H9 (cell line): Measurements from ENCODE around the gene KRT8. TPM values are rescaled to one million over a fixed set of nuclear protein-coding genes. Genes with fewer than 3 reads are reported as not detected.

Experiments
- DNase-seq: peaks from one replicate; pipeline ENCODE4 v3.0.0-alpha.2; 2017
- H2AFZ ChIP-seq: one replicate; pipeline ENCODE4 v1.6.1; 2013; ENCODE audit warnings: mild to moderate bottlenecking, low read length, control low read depth, moderate library complexity
- H2AK5ac ChIP-seq: 2 replicates; pipeline ENCODE4 v1.6.1; 2013; ENCODE audit warnings: low read length, control low read depth, mixed read lengths; ENCODE audit not compliant: insufficient read length
- H2BK120ac ChIP-seq: one replicate; pipeline ENCODE4 v1.6.1; 2013; ENCODE audit warnings: low read depth, mild to moderate bottlenecking, low read length, control low read depth, inconsistent platforms; ENCODE audit not compliant: poor library complexity, severe bottlenecking
- H2BK12ac ChIP-seq: 2 replicates; pipeline ENCODE4 v1.6.1; 2013; ENCODE audit warnings: low read length, control low read depth, mixed read lengths, low read depth; ENCODE audit not compliant: insufficient read length
- H2BK15ac ChIP-seq: 2 replicates; pipeline ENCODE4 v1.6.1; 2013; ENCODE audit warnings: low read depth, low read length, control low read depth
- H2BK20ac ChIP-seq: one replicate; pipeline ENCODE4 v1.6.1; 2013; ENCODE audit warnings: low read depth, mild to moderate bottlenecking, low read length, control low read depth, inconsistent platforms; ENCODE audit not compliant: poor library complexity, severe bottlenecking
- H2BK5ac ChIP-seq: 2 replicates; pipeline ENCODE4 v1.6.1; 2013; ENCODE audit warnings: low read length, control low read depth, mixed read lengths; ENCODE audit not compliant: insufficient read length
- H3K14ac ChIP-seq: 2 replicates; pipeline ENCODE4 v1.6.1; 2013; ENCODE audit warnings: low read length, control low read depth; ENCODE audit not compliant: insufficient read depth
- H3K18ac ChIP-seq: 2 replicates; pipeline ENCODE4 v1.6.1; 2013; ENCODE audit warnings: low read depth, mild to moderate bottlenecking, mixed read lengths, low read length, control low read depth; ENCODE audit not compliant: insufficient read length
- H3K23ac ChIP-seq: 2 replicates; pipeline ENCODE4 v1.6.1; 2013; ENCODE audit warnings: low read length, control low read depth, mixed read lengths, low read depth; ENCODE audit not compliant: insufficient read length
- H3K23me2 ChIP-seq: 2 replicates; pipeline ENCODE4 v1.6.1; 2013; ENCODE audit warnings: low read depth, mild to moderate bottlenecking, mixed read lengths, low read length, control low read depth; ENCODE audit not compliant: insufficient read length, poor library complexity, severe bottlenecking
- H3K27ac ChIP-seq: 2 replicates; pipeline ENCODE4 v1.5.1; 2013; ENCODE audit warnings: low read length, control low read depth, mixed read lengths, low read depth; ENCODE audit not compliant: insufficient read length
- H3K27me3 ChIP-seq: 2 replicates; pipeline ENCODE4 v1.6.1; 2013; ENCODE audit warnings: low read length, control low read depth, inconsistent platforms; ENCODE audit not compliant: insufficient read depth
- H3K4ac ChIP-seq: 2 replicates; pipeline ENCODE4 v1.6.1; 2013; ENCODE audit warnings: low read depth, mild to moderate bottlenecking, control low read depth, inconsistent platforms, low read length, moderate library complexity
- H3K4me1 ChIP-seq: 2 replicates; pipeline ENCODE4 v1.6.1; 2013; ENCODE audit warnings: low read length, control low read depth, inconsistent platforms; ENCODE audit not compliant: insufficient read depth
- H3K4me2 ChIP-seq: 2 replicates; pipeline ENCODE4 v1.6.1; 2013; ENCODE audit warnings: low read length, control low read depth, mixed read lengths; ENCODE audit not compliant: insufficient read length, insufficient read depth
- H3K56ac ChIP-seq: 2 replicates; pipeline ENCODE4 v1.6.1; 2013; ENCODE audit warnings: low read depth, mild to moderate bottlenecking, mixed read lengths, low read length, control low read depth; ENCODE audit not compliant: insufficient read length
- H3K79me1 ChIP-seq: 2 replicates; pipeline ENCODE4 v1.6.1; 2013; ENCODE audit warnings: low read depth, mild to moderate bottlenecking, moderate library complexity, low read length, control low read depth, inconsistent platforms; ENCODE audit not compliant: insufficient read depth, poor library complexity, severe bottlenecking
- H3K79me2 ChIP-seq: 2 replicates; pipeline ENCODE4 v1.6.1; 2013; ENCODE audit warnings: low read length, control low read depth, inconsistent platforms; ENCODE audit not compliant: insufficient read depth
- H3K9ac ChIP-seq: 2 replicates; pipeline ENCODE4 v1.6.1; 2013; ENCODE audit warnings: low read length, control low read depth, mixed read lengths; ENCODE audit not compliant: insufficient read length; ENCODE audit errors: extremely low read depth
- H3K9me3 ChIP-seq: one replicate; pipeline ENCODE4 v1.6.1; 2013; ENCODE audit warnings: low read depth, low read length, inconsistent platforms; ENCODE audit not compliant: control insufficient read depth
- H3T11ph ChIP-seq: one replicate; pipeline ENCODE4 v1.6.1; 2013; ENCODE audit warnings: mild to moderate bottlenecking, low read length, control low read depth, inconsistent platforms
- H4K20me1 ChIP-seq: one replicate; pipeline ENCODE4 v1.6.1; 2013; ENCODE audit not compliant: control insufficient read depth, insufficient read length, insufficient read depth
- H4K5ac ChIP-seq: 2 replicates; pipeline ENCODE4 v1.6.1; 2013; ENCODE audit warnings: low read depth, mild to moderate bottlenecking, mixed read lengths, low read length, control low read depth; ENCODE audit not compliant: insufficient read length
- H4K8ac ChIP-seq: replicated peaks from 2 replicates; pipeline ENCODE4 v1.6.1; 2013; ENCODE audit warnings: low read length, control low read depth, mixed read lengths, low read depth; ENCODE audit not compliant: insufficient read length
- H4K91ac ChIP-seq: 2 replicates; pipeline ENCODE4 v1.6.1; 2013; ENCODE audit warnings: low read depth, mild to moderate bottlenecking, moderate library complexity, mixed read lengths, low read length, control low read depth; ENCODE audit not compliant: insufficient read length
- H3K27ac Mint-ChIP-seq, 3 experiments: 2 replicates in 2 of 3; 3 replicates in 1 of 3; pipeline ENCODE4 v1.8.0; 2020 to 2021; ENCODE audit warnings: mixed read lengths in 3 of 3, mild to moderate bottlenecking in 1 of 3, moderate library complexity in 1 of 3
- H3K27me3 Mint-ChIP-seq: 2 replicates; pipeline ENCODE4 v1.8.0; 2021; ENCODE audit warnings: low read depth, mild to moderate bottlenecking, moderate library complexity, mixed read lengths
- H3K36me3 Mint-ChIP-seq, 3 experiments: 2 replicates in 2 of 3; 3 replicates in 1 of 3; pipeline ENCODE4 v1.8.0; 2020 to 2021; ENCODE audit warnings: low read depth in 3 of 3, mixed read lengths in 3 of 3; ENCODE audit not compliant: insufficient read depth in 1 of 3
- H3K4me1 Mint-ChIP-seq, 2 experiments: 2 replicates each; pipeline ENCODE4 v1.8.0; 2020; ENCODE audit warnings: mixed read lengths in 2 of 2
- H3K4me3 Mint-ChIP-seq, 2 experiments: 2 replicates in 1 of 2; 3 replicates in 1 of 2; pipeline ENCODE4 v1.8.0; 2020 to 2021; ENCODE audit warnings: mild to moderate bottlenecking in 2 of 2, mixed read lengths in 2 of 2, moderate library complexity in 1 of 2
- H3K9me3 Mint-ChIP-seq, 2 experiments: 2 replicates in 1 of 2; 3 replicates in 1 of 2; pipeline ENCODE4 v1.8.0; 2020; ENCODE audit warnings: mild to moderate bottlenecking in 2 of 2, mixed read lengths in 2 of 2, moderate library complexity in 1 of 2
- WGBS: extraction: QIAGEN DNeasy Blood & Tissue Kit; methylation state at CpG from one replicate; pipeline ENCODE4 v1.1.7; 2013; ENCODE audit warnings: missing lambda C conversion rate, low lambda C conversion rate, mixed read lengths; ENCODE audit not compliant: insufficient read length; ENCODE audit errors: extremely low coverage; 5-methylcytosine and 5-hydroxymethylcytosine counted together
- total RNA-seq: library from RNA; stranded (reverse); gene quantifications from 2 replicates; pipeline ENCODE4 v1.2.1, GENCODE V29; 2021
- TF ChIP-seq, protein P1 (sequence below): fragments of 200-600 bp; sonication (generic); conservative IDR thresholded peaks from 3 replicates; pipeline ENCODE4 v1.8.0; 2021; ENCODE audit warnings: antibody characterized with exemption, mild to moderate bottlenecking

Gene KRT8
- total RNA-seq, 1 experiment from 2014 or later: 244 TPM

DNA sequence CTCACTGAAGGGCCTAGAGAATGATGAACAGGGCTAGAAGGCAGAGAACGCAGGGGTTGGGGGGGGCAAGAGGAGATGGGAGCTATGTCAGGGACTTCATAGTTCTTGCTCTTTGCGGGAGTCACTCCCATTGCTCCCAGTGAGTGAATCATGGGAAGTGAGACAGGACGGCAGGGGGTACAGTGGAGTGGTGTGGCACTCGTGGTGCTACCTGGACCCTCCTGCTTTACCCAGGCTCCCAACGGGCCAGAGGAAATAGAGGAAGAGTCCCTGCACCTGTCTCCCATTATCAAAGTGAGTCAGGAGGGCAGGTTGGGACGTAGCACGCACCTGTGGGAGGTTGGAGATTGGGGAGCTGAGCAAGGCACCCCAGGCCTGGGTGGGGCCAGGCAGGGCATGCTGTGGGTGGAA, 1.3 kb upstream of the KRT8 start:
- no peak overlapping the region for H2BK5ac ChIP-seq
- H3K4me1 ChIP-seq: peaks cover 28% of the 10 kb centered on the region; the same call in 1 of the 2 replicates
- TF ChIP-seq, protein P1, sequence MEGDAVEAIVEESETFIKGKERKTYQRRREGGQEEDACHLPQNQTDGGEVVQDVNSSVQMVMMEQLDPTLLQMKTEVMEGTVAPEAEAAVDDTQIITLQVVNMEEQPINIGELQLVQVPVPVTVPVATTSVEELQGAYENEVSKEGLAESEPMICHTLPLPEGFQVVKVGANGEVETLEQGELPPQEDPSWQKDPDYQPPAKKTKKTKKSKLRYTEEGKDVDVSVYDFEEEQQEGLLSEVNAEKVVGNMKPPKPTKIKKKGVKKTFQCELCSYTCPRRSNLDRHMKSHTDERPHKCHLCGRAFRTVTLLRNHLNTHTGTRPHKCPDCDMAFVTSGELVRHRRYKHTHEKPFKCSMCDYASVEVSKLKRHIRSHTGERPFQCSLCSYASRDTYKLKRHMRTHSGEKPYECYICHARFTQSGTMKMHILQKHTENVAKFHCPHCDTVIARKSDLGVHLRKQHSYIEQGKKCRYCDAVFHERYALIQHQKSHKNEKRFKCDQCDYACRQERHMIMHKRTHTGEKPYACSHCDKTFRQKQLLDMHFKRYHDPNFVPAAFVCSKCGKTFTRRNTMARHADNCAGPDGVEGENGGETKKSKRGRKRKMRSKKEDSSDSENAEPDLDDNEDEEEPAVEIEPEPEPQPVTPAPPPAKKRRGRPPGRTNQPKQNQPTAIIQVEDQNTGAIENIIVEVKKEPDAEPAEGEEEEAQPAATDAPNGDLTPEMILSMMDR: no peak

More for the DNA sequence above, 1.3 kb upstream of the KRT8 start:
- no peak overlapping the region for H2BK20ac ChIP-seq
- no peaks in the 10 kb centered on the region for H3K27me3 ChIP-seq
- no peak overlapping the region for H3K9ac ChIP-seq
- H3T11ph ChIP-seq: no peak overlapping the region
- H4K8ac ChIP-seq: no peak overlapping the region
- H3K27ac ChIP-seq: no peak overlapping the region
- H3K23ac ChIP-seq: no peak overlapping the region
- H3K4ac ChIP-seq: no peak overlapping the region
- H3K23me2 ChIP-seq: peaks cover 3% of the 10 kb centered on the region
- no peaks in the 10 kb centered on the region; a peak in 1 of 5 replicates for H3K9me3 Mint-ChIP-seq
- no peaks in the 10 kb centered on the region for H3K79me1 ChIP-seq
- no peak overlapping the region; the same call in 1 of the 2 replicates for H3K14ac ChIP-seq
- DNase-seq: peak; percentile 39
- WGBS: no CpG with 5 or more reads among the region's 7 CpGs
- no peak overlapping the region for H2BK12ac ChIP-seq
- peaks cover 53 to 60% of the 10 kb centered on the region in 2 experiments for H3K4me1 Mint-ChIP-seq
- H3K9me3 ChIP-seq: no peaks in the 10 kb centered on the region
- peak overlapping the region in 1 of 3 experiments; percentile 32; a peak in 2 of 7 replicates for H3K27ac Mint-ChIP-seq
- H3K79me2 ChIP-seq: no peaks in the 10 kb centered on the region; the same call in 1 of the 2 replicates
- H3K18ac ChIP-seq: no peak overlapping the region
- H2BK15ac ChIP-seq: no peak overlapping the region
- H4K20me1 ChIP-seq: no peaks in the 10 kb centered on the region
- H3K4me2 ChIP-seq: no peak overlapping the region
- H3K27me3 Mint-ChIP-seq: peaks cover 2% of the 10 kb centered on the region; the same call in 1 of the 2 replicates
- H2AFZ ChIP-seq: no peak overlapping the region
- H2BK120ac ChIP-seq: no peak overlapping the region
- no peak overlapping the region for H2AK5ac ChIP-seq
- peak overlapping the region in 1 of 2 experiments; percentile 96; a peak in 1 of 5 replicates for H3K4me3 Mint-ChIP-seq
- no peak overlapping the region for H4K91ac ChIP-seq
- peaks cover 9 to 12% (median 10%) of the 10 kb centered on the region in 3 experiments for H3K36me3 Mint-ChIP-seq
- H4K5ac ChIP-seq: no peak overlapping the region
- H3K56ac ChIP-seq: no peak overlapping the region
